22Rv1 (cell line): ENCODE results near the gene DEUP1.

ENCODE experiments used
- CTCF ChIP-seq: fragments of 450-650 bp; IDR thresholded peaks from 2 replicates; pipeline ENCODE4 v1.5.1; 2017; ENCODE audit warnings: mild to moderate bottlenecking
- ZFX ChIP-seq: fragments of 450-650 bp; IDR thresholded peaks from 2 replicates; pipeline ENCODE4 v1.6.1; 2017; ENCODE audit warnings: antibody characterized with exemption, borderline replicate concordance

DNA sequence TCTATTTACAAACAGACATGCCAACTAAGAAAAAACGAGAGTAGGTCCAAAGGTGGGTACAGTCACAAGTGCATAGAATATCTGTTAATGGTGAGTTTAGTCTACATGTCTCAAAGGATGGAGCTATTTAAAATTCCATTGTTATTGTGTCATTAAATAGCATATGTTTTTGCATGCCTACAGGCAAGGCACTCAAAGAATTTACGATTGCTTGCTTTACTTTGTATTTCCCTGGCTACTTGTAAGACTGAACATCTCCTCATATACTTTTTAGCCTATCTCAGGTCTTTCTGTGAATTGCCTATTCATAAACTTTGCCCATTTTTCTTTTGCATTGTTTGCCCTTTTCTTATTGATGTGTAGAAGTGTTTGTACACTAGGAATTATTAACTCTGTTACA lies 39.7 kb downstream of the DEUP1 start:
- no peak for TF ChIP-seq CTCF
- TF ChIP-seq ZFX, result no peak
